Activated CD4-positive, alpha-beta memory T cell treated with anti-CD3 and anti-CD28 coated beads for 36 hours (primary cell): ENCODE measurements around the gene PTPN7. TPM values are rescaled to one million over a fixed set of nuclear protein-coding genes. Genes with fewer than 3 reads are reported as not detected.

ENCODE experiments used
- CTCF ChIA-PET: fragments of 350-600 bp; sonication (Branson Sonifier 250); formaldehyde crosslinking; loops from one replicate; lab custom pipeline; 2021; ENCODE audit warnings: antibody characterized with exemption, inconsistent platforms; lab: Charles Lee
- POLR2A ChIA-PET: fragments of 350-600 bp; sonication (Branson Sonifier 250); formaldehyde crosslinking; loops from one replicate; lab custom pipeline; 2021; ENCODE audit warnings: antibody characterized with exemption; lab: Charles Lee
- DNase-seq: peaks from one replicate; pipeline ENCODE4 v3.0.0-alpha.2; 2020
- H3K27ac Mint-ChIP-seq: one replicate; pipeline ENCODE4 v1.8.0; 2021; ENCODE audit warnings: mixed read lengths
- H3K27me3 Mint-ChIP-seq: one replicate; pipeline ENCODE4 v1.8.0; 2021; ENCODE audit warnings: mixed read lengths
- H3K36me3 Mint-ChIP-seq: one replicate; pipeline ENCODE4 v1.8.0; 2021; ENCODE audit warnings: mixed read lengths
- H3K4me1 Mint-ChIP-seq: one replicate; pipeline ENCODE4 v1.8.0; 2021; ENCODE audit warnings: low read depth, mixed read lengths
- H3K4me3 Mint-ChIP-seq: one replicate; pipeline ENCODE4 v1.8.0; 2021; ENCODE audit warnings: mild to moderate bottlenecking, mixed read lengths
- H3K9me3 Mint-ChIP-seq: one replicate; pipeline ENCODE4 v1.8.0; 2021; ENCODE audit warnings: mixed read lengths
- intact Hi-C: fragments of 100-400 bp; cut with micrococcal nuclease; formaldehyde crosslinking; loops from one replicate; pipeline ENCODE4 v1.15.1; 2023
- total RNA-seq, 2 experiments: library from RNA; stranded (reverse); gene quantifications; one replicate each; pipeline ENCODE4 v1.2.3, GENCODE V29; 2021

PTPN7 gene
- total RNA-seq, 2 experiments from 2014 or later = 197 to 199 TPM

DNA sequence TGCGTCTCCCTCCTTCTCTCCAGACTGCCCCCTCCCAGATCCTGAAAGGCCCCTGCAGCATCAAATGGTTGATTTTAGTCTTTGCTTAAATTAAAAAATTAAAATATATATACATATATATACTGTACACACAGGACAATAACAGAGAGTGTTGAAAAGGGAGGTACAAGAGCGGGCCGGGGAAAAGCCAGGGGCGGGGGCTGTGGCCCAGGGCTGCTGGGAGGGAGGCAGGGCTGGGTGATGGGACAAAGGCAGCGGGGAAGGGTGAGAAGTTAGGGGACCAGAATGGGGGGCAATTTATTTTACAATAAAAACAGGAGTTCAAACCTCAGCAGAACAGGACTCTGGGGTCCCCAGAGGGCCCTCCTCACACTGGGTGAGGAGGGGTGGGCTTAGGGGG lies 26.4 kb downstream of the PTPN7 start:
- H3K27ac Mint-ChIP-seq = no peak overlapping the region
- H3K27me3 Mint-ChIP-seq = no peaks in the 10 kb centered on the region
- no peaks in the 10 kb centered on the region for H3K4me1 Mint-ChIP-seq
- no peak for DNase-seq
- no peaks in the 10 kb centered on the region for H3K9me3 Mint-ChIP-seq
- no peak overlapping the region for H3K4me3 Mint-ChIP-seq
- ChIA-PET POLR2A (no interaction called here), CTCF (interaction anchor here (0.8 to 4.7 kb wide), 8 partner anchors 10 to 134 kb away, joined by 3 to 53 read pairs (median 8); partner anchors contain the start of genes ARL8A and PTPN7)
- peaks cover 3% of the 10 kb centered on the region for H3K36me3 Mint-ChIP-seq
- intact Hi-C loops = loop anchor here (2.0 kb wide), 1 partner anchor 125 kb away; no protein-coding TSS in a partner anchor

DNA sequence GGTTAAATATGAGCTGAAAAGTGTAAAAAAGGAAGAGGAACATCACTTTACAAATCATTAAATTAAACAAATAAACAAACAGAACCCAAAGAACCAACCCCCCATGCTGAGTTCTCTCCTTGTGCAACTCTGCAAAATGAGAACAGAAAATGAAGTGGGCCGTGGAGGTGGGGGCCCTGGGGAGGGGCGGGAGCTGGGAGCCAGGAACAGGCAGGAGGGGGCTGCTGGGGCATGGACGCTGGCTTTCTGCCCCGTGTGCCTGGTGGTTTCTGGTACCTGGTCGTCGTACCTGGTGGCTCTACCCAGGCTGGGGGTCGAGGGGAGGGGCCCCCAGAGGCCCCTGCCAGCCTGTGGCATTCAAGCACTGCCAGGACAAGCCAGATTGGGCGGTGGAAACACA lies 26.9 kb downstream of the PTPN7 start:
- Mint-ChIP-seq H3K4me1 (no peaks in the 10 kb centered on the region), H3K27me3 (no peaks in the 10 kb centered on the region), H3K27ac (no peak overlapping the region), H3K9me3 (no peaks in the 10 kb centered on the region), H3K36me3 (peaks cover 3% of the 10 kb centered on the region), H3K4me3 (no peak overlapping the region)
- intact Hi-C loops = no loop called here
- no peak for DNase-seq
- ChIA-PET CTCF (interaction anchor here (1.0 to 4.7 kb wide), 4 partner anchors 10 to 276 kb away, joined by 3 to 53 read pairs (median 9); partner anchors contain the start of gene ARL8A), POLR2A (no interaction called here)

DNA sequence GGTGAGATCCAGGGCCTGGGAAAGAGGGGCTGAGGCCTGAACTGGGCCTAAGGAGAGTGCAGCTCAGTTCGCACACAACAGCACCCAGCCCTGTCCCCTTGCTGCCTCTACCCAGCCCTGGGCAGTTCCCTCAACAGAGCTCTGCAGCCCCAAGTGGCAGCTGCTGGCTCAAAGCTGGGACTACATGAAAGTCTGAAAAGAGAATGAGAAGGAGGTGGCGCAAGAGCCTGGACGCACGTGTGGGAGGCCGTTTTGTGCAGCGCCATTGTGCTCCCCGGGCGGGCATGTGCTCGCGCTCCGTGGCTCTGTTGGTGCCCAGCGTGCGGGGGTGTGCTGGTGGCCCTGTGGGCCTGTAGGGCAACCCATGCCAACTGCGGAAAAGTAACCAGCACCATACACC lies 27.4 kb downstream of the PTPN7 start:
- POLR2A ChIA-PET = no interaction called here
- no peaks in the 10 kb centered on the region for H3K9me3 Mint-ChIP-seq
- DNase-seq = no peak
- intact Hi-C loops = no loop called here
- H3K4me3 Mint-ChIP-seq = no peak overlapping the region
- no peak overlapping the region for H3K27ac Mint-ChIP-seq
- CTCF ChIA-PET = interaction anchor here (0.6 to 4.7 kb wide), 5 partner anchors 11 to 275 kb away, joined by 3 to 53 read pairs (median 3); partner anchors contain the start of gene ARL8A
- H3K27me3 Mint-ChIP-seq = no peaks in the 10 kb centered on the region
- no peaks in the 10 kb centered on the region for H3K4me1 Mint-ChIP-seq
- H3K36me3 Mint-ChIP-seq = peaks cover 3% of the 10 kb centered on the region

DNA sequence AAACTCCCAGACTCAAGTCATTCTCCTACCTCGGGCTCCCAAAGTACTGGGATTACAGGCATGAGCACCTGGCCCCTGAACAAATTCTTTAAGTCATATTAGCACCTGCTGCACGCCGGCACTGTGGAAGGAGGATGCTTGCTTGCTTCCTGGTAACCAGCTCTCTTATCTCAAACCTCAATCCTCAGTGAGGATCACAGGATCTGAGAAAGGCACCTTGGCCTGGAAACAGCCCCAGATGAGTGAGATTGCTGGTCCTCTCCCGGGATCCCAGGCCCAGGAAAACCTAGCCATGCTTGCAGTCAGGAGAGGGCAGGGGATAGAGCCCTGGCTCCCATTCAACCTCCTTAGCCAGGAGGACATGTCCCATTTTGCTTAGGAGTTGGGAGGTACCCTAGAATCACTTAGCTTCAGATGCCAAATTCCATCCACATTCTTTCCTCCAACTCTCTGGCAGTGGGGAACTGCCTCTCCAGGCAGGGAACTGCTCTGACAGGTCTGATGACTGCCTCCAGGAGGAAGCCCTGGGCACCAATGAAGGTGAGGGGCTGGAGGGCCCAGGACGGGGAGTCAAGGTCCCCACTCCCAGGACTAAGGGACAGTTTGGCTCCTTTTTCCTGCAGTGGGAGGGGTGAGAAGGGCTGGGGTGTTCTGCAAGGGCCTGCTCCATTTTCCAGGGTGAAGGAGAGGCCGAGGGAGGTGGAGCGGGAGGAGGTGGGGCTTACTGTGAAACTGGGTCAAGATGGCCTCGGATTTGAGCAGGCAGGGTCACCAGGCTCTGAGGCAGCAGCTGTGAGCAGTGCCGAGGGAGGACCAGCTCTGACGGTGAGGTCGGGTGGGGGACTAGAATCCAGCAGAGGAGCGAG lies 28.2 kb downstream of the PTPN7 start:
- H3K36me3 Mint-ChIP-seq = peaks cover 3% of the 10 kb centered on the region
- H3K4me1 Mint-ChIP-seq = no peaks in the 10 kb centered on the region
- POLR2A ChIA-PET = interaction anchor here (0.6 kb wide), 1 partner anchor 149 kb away, joined by 4 read pairs; no protein-coding TSS in a partner anchor
- CTCF ChIA-PET = interaction anchor here (0.6 to 1.4 kb wide), 4 partner anchors 14 to 274 kb away, joined by 3 to 4 read pairs (median 3); no protein-coding TSS in a partner anchor
- DNase-seq = no peak
- H3K4me3 Mint-ChIP-seq = no peak overlapping the region
- intact Hi-C loops = no loop called here
- H3K27me3 Mint-ChIP-seq = no peaks in the 10 kb centered on the region
- no peaks in the 10 kb centered on the region for H3K9me3 Mint-ChIP-seq
- no peak overlapping the region for H3K27ac Mint-ChIP-seq

DNA sequence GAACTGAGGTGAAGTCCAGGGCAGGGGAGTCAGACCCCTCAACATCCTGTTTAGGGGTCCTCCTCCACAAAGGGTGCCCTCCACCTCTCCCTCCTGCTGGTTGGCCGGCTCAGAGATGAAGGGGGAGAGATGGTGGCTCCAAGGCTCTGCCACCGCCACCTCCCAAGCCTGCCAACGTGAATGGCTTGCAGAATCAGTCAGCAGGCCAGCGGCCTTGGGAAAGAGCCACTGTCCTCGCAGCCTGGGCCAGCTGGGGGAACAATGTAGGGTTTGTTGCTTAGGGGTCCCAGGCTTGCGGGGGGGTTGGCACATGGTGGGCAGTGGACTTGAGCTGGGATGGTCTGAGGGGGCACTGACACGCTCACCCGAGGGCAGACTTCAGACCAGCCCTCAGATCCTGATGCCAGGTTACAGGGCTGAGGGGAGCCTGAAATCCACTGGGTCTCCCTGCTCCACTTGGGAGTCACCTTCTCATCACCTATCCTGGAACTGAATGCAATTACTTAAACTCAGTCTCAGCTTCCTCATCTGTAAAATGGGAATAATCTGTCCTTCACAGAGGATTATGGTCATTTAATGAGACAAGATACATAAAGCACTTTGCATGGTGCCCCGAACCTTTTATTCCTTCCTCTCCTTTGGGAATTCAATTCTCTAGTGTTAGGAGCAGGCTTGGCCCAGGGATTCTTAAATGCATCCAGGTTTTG lies 29.4 kb downstream of the PTPN7 start:
- H3K27ac Mint-ChIP-seq = no peak overlapping the region
- H3K36me3 Mint-ChIP-seq = peaks cover 3% of the 10 kb centered on the region
- no peak overlapping the region for H3K4me3 Mint-ChIP-seq
- H3K27me3 Mint-ChIP-seq = no peaks in the 10 kb centered on the region
- no peaks in the 10 kb centered on the region for H3K9me3 Mint-ChIP-seq
- H3K4me1 Mint-ChIP-seq = no peaks in the 10 kb centered on the region
- POLR2A ChIA-PET = interaction anchor here (1.2 kb wide), 1 partner anchor 16 kb away, joined by 3 read pairs; no protein-coding TSS in a partner anchor
- intact Hi-C loops = no loop called here
- CTCF ChIA-PET = interaction anchor here (1.4 kb wide), 1 partner anchor 131 kb away, joined by 4 read pairs; no protein-coding TSS in a partner anchor
- no peak for DNase-seq

DNA sequence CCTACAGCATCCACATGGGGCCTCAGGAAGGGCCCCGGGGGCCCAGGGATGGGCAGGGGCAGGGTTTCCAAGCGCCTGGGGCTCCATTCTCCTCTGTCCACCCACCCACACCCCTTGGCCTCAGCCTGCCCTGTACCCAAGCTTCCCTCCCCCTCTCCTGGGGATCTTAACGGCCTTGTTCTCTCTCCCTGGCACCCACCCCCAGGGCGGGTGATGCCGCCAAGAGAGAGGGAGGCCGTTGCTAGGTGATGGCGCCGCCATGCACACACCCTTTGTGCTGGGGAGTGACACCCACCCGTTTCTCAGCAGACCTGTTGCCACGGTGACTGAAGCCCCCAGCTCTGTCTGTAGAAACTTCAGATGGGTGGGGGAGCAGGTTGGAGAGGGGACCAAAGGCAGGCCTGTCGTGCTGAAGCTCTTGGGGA lies 30.1 kb downstream of the PTPN7 start:
- POLR2A ChIA-PET = interaction anchor here (0.7 to 1.2 kb wide), 2 partner anchors 17 to 43 kb away, joined by 3 read pairs; no protein-coding TSS in a partner anchor
- Mint-ChIP-seq H3K9me3 (no peaks in the 10 kb centered on the region), H3K27me3 (no peaks in the 10 kb centered on the region), H3K36me3 (peaks cover 3% of the 10 kb centered on the region), H3K4me3 (no peak overlapping the region), H3K4me1 (no peaks in the 10 kb centered on the region), H3K27ac (no peak overlapping the region)
- intact Hi-C loops = no loop called here
- DNase-seq = no peak
- CTCF ChIA-PET = interaction anchor here (0.9 kb wide), 1 partner anchor 130 kb away, joined by 3 read pairs; no protein-coding TSS in a partner anchor

DNA sequence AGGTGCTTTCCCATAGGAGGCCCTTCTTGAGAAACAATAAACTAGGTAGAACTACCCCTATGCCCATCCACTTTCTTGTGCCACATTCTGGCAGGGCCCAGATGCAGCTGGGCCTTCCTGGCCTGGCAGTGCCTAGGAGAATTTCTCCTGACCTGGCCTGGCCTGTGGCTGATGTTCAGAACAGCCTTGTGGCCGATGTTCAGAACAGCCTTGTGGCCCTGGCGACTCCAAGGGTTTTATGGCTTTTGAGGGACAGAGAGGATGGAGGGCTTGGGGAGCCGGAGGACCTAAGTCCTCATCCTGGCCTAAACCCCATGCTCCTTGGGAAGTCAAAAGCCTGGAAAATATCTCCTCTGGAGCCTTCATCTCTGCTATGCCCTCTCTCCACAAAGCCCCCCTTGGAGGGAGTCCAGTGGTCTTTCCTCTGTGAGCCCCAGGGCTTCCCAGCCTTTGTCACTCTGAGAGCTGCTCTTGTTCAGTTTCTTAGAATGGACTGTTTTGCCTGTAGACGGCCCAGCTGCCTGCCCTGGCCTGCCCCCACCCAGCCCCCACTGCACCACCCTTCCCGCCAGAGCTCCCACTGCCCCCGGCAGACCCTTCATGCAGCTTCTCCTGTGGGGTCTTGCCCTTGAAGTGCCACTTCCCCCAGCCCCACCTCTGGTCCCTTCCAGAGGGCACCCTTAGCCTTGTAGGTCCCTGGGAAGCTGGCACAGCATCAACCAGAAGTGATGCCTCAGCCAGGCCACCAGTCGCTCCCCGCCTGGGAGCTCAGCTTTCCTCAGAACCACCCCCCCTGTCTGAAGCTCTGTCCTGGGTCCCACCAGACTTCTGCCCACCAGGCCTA lies 30.7 kb downstream of the PTPN7 start:
- intact Hi-C loops = no loop called here
- Mint-ChIP-seq H3K4me1 (no peaks in the 10 kb centered on the region), H3K9me3 (no peaks in the 10 kb centered on the region), H3K27me3 (no peaks in the 10 kb centered on the region), H3K27ac (no peak overlapping the region), H3K36me3 (peaks cover 3% of the 10 kb centered on the region), H3K4me3 (no peak overlapping the region)
- POLR2A ChIA-PET = interaction anchor here (0.7 to 1.2 kb wide), 2 partner anchors 18 to 43 kb away, joined by 3 read pairs; no protein-coding TSS in a partner anchor
- DNase-seq = no peak
- CTCF ChIA-PET = interaction anchor here (0.9 kb wide), 1 partner anchor 130 kb away, joined by 3 read pairs; no protein-coding TSS in a partner anchor

DNA sequence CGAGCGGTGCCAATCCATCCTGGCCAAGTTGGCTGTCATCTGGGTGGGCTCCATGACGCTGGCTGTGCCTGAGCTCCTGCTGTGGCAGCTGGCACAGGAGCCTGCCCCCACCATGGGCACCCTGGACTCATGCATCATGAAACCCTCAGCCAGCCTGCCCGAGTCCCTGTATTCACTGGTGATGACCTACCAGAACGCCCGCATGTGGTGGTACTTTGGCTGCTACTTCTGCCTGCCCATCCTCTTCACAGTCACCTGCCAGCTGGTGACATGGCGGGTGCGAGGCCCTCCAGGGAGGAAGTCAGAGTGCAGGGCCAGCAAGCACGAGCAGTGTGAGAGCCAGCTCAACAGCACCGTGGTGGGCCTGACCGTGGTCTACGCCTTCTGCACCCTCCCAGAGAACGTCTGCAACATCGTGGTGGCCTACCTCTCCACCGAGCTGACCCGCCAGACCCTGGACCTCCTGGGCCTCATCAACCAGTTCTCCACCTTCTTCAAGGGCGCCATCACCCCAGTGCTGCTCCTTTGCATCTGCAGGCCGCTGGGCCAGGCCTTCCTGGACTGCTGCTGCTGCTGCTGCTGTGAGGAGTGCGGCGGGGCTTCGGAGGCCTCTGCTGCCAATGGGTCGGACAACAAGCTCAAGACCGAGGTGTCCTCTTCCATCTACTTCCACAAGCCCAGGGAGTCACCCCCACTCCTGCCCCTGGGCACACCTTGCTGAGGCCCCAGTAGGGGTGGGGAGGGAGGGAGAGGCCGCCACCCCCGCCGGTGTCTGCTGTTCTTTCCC lies 32.4 kb downstream of the PTPN7 start:
- H3K4me1 Mint-ChIP-seq = no peaks in the 10 kb centered on the region
- CTCF ChIA-PET = no interaction called here
- intact Hi-C loops = no loop called here
- no peaks in the 10 kb centered on the region for H3K27me3 Mint-ChIP-seq
- DNase-seq = no peak
- POLR2A ChIA-PET = no interaction called here
- no peaks in the 10 kb centered on the region for H3K9me3 Mint-ChIP-seq
- no peak overlapping the region for H3K27ac Mint-ChIP-seq
- no peaks in the 10 kb centered on the region for H3K36me3 Mint-ChIP-seq
- no peak overlapping the region for H3K4me3 Mint-ChIP-seq

DNA sequence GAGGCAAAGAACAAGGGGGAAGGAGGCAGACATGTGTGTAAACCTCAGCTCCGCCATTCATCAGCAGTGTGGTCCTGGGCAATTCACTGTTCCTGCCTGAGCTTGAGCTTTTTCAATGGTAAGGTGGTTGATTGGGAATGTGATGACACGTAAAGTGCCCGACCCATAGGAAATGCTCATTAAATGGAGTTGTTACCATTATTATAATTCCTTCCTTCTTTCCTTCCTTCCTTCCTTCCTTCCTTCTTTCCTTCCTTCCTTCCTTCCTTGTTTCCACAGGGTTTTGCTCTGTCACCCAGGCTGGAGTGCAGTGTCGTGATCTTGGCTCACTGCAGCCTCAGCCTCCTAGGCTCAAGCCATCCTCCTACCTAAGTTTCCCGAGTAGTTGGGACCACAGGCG lies 33.3 kb downstream of the PTPN7 start:
- Mint-ChIP-seq H3K4me3 (no peak overlapping the region), H3K27me3 (no peaks in the 10 kb centered on the region), H3K36me3 (no peaks in the 10 kb centered on the region), H3K4me1 (no peaks in the 10 kb centered on the region), H3K27ac (no peak overlapping the region), H3K9me3 (no peaks in the 10 kb centered on the region)
- CTCF ChIA-PET = interaction anchor here (0.6 kb wide), 1 partner anchor 420 kb away, joined by 4 read pairs; no protein-coding TSS in a partner anchor
- POLR2A ChIA-PET = no interaction called here
- DNase-seq = no peak
- intact Hi-C loops = no loop called here

DNA sequence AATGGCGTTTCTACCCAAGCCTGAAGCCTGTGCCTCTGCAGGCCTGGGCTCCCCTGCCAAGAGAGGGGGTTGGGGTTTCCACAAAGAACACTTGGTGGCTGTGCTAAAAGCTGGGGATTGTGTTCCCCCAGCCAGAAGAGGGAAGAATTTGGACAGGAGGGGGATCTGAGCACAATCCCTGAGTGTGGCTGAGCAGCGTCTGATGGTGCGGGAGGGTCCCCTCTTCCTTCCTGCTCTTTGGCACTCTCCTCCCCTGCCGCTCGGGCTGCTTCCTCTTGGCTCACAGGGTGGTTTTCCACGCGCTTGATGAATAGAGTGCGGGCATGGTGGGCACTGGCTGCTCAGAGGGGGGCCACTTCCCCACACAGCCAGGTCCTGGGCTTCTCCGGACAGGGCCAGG lies 34.0 kb downstream of the PTPN7 start:
- Mint-ChIP-seq H3K4me1 (no peaks in the 10 kb centered on the region), H3K27me3 (no peaks in the 10 kb centered on the region), H3K9me3 (no peaks in the 10 kb centered on the region), H3K27ac (no peak overlapping the region), H3K36me3 (no peaks in the 10 kb centered on the region), H3K4me3 (no peak overlapping the region)
- intact Hi-C loops = no loop called here
- ChIA-PET POLR2A (no interaction called here), CTCF (interaction anchor here (0.6 to 1.8 kb wide), 2 partner anchors 127 to 419 kb away, joined by 4 to 8 read pairs; no protein-coding TSS in a partner anchor)
- DNase-seq = no peak
